WI38 (cell line): ENCODE results near the gene PEF1.
A peak's percentile ranks its signal among the peaks of the same experiment; 100 is the strongest.

Source experiments
- H3K4me3 ChIP-seq: 2 replicates; pipeline ENCODE4 v1.5.1; 2011; ENCODE audit warnings: low read depth, mild to moderate bottlenecking, control low read depth, low read length
- TF ChIP-seq, protein P1 (sequence below): IDR thresholded peaks from 2 replicates; pipeline ENCODE4 v1.5.1; 2012; ENCODE audit warnings: low read depth, mild to moderate bottlenecking, control low read depth, low read length

Gene PEF1

DNA sequence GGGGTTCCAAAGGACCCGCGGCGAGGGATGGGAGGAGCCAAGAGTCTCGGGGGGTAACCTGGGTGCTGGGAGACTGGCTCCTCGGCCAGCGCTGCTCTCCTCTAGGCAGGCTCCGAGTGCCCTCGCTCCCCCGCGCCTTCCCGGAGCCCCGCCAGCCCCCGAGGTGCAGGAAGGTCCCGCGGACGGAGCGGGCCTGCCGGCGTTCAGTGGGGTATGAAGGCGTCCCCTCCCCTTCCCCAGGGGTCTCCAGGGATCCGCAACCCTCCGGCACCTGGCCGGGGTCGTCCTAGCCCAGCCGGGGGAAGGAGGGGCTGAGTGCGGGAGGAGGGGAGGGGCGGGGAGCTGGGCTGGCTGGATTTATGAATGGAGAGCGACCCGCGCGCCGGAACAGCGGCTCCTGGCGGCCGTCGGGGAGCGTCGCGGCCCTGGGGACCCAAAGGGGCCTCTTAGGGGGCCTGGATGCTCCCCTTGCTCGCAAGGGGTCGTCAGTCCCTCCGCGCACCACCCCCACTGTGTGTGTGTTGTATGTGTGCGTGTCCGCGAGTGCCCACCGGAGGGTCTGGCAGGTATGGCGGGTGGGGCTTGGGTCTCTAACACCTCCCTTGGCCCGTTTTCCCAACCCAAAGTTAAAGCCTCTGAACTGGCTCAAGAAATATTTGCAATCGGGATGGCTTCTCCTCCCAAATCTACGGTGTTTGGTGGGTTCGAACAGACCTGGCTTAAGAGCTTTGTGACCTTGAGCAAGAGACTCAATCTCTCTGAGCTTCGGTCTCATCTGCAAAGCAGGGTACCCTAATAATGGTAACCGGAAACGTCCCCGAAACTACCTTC is 26.5 kb downstream of the PEF1 start:
- TF ChIP-seq, protein P1, sequence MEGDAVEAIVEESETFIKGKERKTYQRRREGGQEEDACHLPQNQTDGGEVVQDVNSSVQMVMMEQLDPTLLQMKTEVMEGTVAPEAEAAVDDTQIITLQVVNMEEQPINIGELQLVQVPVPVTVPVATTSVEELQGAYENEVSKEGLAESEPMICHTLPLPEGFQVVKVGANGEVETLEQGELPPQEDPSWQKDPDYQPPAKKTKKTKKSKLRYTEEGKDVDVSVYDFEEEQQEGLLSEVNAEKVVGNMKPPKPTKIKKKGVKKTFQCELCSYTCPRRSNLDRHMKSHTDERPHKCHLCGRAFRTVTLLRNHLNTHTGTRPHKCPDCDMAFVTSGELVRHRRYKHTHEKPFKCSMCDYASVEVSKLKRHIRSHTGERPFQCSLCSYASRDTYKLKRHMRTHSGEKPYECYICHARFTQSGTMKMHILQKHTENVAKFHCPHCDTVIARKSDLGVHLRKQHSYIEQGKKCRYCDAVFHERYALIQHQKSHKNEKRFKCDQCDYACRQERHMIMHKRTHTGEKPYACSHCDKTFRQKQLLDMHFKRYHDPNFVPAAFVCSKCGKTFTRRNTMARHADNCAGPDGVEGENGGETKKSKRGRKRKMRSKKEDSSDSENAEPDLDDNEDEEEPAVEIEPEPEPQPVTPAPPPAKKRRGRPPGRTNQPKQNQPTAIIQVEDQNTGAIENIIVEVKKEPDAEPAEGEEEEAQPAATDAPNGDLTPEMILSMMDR: peak; percentile 87

DNA sequence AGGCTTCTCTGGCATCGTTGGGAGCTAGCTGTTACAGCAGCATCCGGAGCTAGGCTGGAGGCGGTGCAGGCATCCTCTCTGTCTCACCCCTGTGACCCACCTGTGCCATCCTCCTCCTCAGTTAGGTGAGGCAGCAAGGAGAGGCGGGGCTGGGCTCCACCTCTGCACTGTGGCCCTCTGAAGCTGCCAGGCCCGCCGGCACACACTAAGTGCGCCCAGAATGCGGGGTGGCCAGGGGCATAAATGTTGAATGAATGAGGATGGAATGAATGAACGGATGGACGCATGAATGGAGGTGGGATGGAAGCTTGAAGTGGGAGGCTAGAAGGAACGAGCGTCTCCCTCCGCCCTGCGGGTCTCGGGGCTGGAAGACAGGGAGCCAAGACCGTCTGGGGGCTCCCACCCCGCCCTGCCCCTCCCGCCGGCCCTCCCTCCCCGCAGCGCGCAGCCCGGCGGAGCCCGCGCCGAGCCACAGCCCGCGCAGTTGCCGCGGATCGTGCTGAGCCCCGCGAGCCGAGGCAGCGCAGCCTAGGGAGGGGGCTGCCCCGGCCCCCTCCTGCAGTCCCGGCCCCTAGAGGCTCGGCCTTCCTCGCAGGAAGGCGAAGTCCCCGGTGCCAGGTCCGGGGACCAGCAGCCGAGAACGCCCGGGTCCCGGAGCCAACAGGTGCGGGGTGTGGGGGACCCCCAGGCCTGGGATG is 27.3 kb downstream of the PEF1 start, which contains the start of gene HCRTR1:
Gene HCRTR1, plus strand, starts transcription at position 472 of the 698 bp plus-strand sequence. CDS start 1,504 bp downstream, outside the sequence.
- peak within 1 kb of the TSS; percentile 46 for H3K4me3 ChIP-seq

More for the DNA sequence above, 26.5 kb downstream of the PEF1 start:
- H3K4me3 ChIP-seq: peak overlapping the region; percentile 46

DNA sequence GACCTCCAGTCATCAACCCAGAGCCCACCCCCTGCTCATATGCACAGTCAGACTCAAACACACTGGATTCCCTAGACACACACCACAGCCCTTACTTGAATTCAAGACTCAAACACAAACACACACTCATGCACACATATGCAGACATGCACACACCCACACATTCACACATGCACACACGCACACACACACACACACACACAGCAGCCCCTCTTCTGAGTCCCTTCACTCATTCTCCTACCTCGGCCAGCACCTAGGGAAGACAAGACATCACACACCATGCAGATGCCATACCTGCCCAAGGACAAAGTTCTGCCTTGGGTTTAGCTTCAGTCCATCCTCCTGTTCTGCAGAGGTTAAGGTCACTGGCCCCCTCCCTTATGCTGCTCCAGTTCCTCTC is 28.7 kb downstream of the PEF1 start:
- TF ChIP-seq, protein P1: no peak

More for the DNA sequence above, 27.3 kb downstream of the PEF1 start, which contains the start of gene HCRTR1:
- TF ChIP-seq, protein P1: no peak

DNA sequence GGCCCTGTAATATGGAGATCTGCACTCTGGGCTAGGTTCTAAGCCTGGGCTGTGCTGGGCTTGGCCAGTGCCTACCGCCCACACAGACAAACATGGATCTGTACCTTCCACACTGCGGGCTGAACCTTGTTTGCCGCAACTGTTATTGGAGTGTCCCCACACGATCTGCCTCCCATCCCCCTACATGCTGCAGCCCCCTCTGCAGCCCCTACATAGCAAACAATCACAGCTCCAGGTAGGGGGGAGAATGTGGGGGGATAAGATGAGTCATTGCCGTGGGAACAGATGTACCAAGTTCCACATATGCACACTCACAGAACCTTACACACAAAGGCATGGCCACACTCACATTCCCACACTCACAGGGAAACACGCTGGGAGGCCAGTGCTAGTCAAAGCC is 29.3 kb downstream of the PEF1 start:
- H3K4me3 ChIP-seq: no peak overlapping the region
- TF ChIP-seq, protein P1: no peak

More for the DNA sequence above, 28.7 kb downstream of the PEF1 start:
- no peak overlapping the region for H3K4me3 ChIP-seq

DNA sequence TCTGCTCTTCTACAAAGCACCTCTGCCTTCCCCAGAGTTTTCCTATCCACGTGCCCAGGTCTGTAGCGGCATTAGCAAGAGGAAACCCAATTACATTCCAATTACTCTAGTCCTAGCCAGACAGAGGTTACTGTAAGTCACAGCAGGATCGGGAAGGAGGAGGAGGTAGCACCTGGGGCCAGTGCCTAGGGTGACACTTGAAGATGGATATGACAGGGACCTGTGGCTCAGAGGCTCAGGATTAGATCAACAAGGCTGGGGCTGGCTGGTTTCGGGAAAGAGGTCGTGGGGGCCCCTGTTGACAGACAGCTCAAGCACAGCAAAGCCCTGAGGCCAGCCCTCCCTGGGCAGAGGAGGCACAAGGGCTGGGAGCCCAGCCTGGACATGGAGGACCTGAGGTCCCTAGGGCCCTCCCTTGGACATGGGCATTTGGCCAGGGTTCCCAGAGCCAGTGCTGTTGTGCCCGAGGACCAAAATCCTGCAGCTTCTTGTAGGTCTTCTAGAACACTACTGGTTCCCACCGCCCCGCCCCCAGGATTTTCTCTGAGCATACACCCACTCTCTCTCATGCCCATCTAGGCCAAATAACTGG is 30.2 kb downstream of the PEF1 start:
- H3K4me3 ChIP-seq: no peak overlapping the region
- TF ChIP-seq, protein P1: no peak

DNA sequence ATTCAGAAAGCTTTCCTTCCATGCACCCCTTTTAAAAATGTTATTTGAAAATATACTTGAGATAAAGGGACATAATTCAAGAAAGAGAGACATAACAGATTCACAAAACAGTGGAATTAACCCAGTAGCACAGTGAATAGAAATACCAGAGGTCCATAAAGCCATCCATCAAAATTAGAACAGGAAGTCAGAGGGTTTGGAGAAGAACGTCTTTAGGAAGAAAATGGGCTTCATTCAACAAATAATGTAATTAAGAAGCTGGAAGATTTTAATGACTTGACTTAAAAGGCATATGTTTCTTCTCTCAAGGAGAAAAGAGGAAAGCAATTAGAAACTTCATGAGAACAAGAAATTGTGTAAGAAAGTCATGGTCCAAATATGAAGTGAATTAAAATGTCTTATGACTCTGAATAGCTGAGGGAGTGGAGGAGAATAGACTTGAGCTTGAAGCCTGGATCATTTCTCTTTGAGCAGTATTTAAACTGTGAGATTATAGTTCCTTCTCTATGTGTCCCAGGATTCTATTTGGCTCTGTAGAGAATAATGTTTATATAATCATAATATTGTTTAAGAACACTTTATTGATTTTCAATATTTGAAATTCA is 35.1 kb downstream of the PEF1 start:
- no peak overlapping the region for H3K4me3 ChIP-seq

More for the DNA sequence above, 35.1 kb downstream of the PEF1 start:
- TF ChIP-seq, protein P1: no peak
